Kidney glomerular epithelial cell (primary cell): ENCODE results near the gene TMCC1.
"Not testable (repeated sequence)": the region's sequence is repeated elsewhere in the genome, so short reads cannot be mapped to it uniquely, and the experiment has no call there.

ENCODE experiments used
- DNase-seq: peaks from one replicate; lab custom pipeline; 2025; lab: John Stamatoyannopoulos, UW

The TMCC1 gene

GRCh38 chr3:129893581-129894070, at the start of gene TMCC1:
TMCC1 (minus strand) TSS chr3:129893711.
- peak; percentile 62 for DNase-seq

- DNase-seq, result no peak
Observed at GRCh38 chr3:129943020-129943419, 49.5 kb upstream of the TMCC1 start.

GRCh38 chr3:129942296-129942695, 48.8 kb upstream of the TMCC1 start:
- DNase-seq, result peak; percentile 27

- no peak for DNase-seq
Observed at GRCh38 chr3:129940086-129940485, 46.6 kb upstream of the TMCC1 start.

- no peak for DNase-seq
Observed at GRCh38 chr3:129938140-129938930, 44.8 kb upstream of the TMCC1 start.

GRCh38 chr3:129937717-129938116, 44.2 kb upstream of the TMCC1 start:
- no peak for DNase-seq

- peak; percentile 47 for DNase-seq
Observed at GRCh38 chr3:129936757-129937156, 43.2 kb upstream of the TMCC1 start.

GRCh38 chr3:129934234-129935123, 41.0 kb upstream of the TMCC1 start:
- DNase-seq, result peak; percentile 29

- no peak for DNase-seq
Observed at GRCh38 chr3:129933471-129933870, 40.0 kb upstream of the TMCC1 start.

GRCh38 chr3:129929383-129929782, 35.9 kb upstream of the TMCC1 start:
- DNase-seq, result no peak

GRCh38 chr3:129927072-129927471, 33.6 kb upstream of the TMCC1 start:
- peak; percentile 77 for DNase-seq

- DNase-seq, result no peak
Observed at GRCh38 chr3:129919806-129920205, 26.3 kb upstream of the TMCC1 start.

GRCh38 chr3:129919357-129919756, 25.8 kb upstream of the TMCC1 start:
- DNase-seq, result no peak

- no peak for DNase-seq
Observed at GRCh38 chr3:129918461-129918860, 24.9 kb upstream of the TMCC1 start.

GRCh38 chr3:129917423-129918007, 24.0 kb upstream of the TMCC1 start:
- no peak for DNase-seq

GRCh38 chr3:129913618-129914017, 20.1 kb upstream of the TMCC1 start:
- no peak for DNase-seq

GRCh38 chr3:129911261-129911861, 17.9 kb upstream of the TMCC1 start:
- no peak for DNase-seq

GRCh38 chr3:129909235-129909634, 15.7 kb upstream of the TMCC1 start:
- DNase-seq, result not testable (repeated sequence)

GRCh38 chr3:129908417-129908816, 14.9 kb upstream of the TMCC1 start:
- no peak for DNase-seq

- not testable (repeated sequence) for DNase-seq
Observed at GRCh38 chr3:129901272-129901671, 7.8 kb upstream of the TMCC1 start.

- DNase-seq, result no peak
Observed at GRCh38 chr3:129897026-129897425, 3.5 kb upstream of the TMCC1 start.
